Neural cell (in vitro differentiated cells): ENCODE results near the gene NTMT1. TPM values are rescaled to one million over a fixed set of nuclear protein-coding genes. Genes with fewer than 3 reads are reported as not detected.

Experiments used
- H2AFZ ChIP-seq: fragments of 200-600, 300-800 bp; sonication (generic), shearing (Covaris generic); 2 replicates; pipeline ENCODE4 v1.6.0; 2014; ENCODE audit warnings: low read depth, mild to moderate bottlenecking, antibody characterized with exemption, low read length, moderate library complexity
- H3F3A ChIP-seq: fragments of 200-600 bp; shearing (Covaris generic); 2 replicates; pipeline ENCODE4 v1.6.1; 2016; ENCODE audit warnings: mild to moderate bottlenecking, moderate library complexity, mixed read lengths, antibody characterized with exemption, low read length; ENCODE audit not compliant: insufficient read depth, poor library complexity, severe bottlenecking
- H3K27ac ChIP-seq: fragments of 200-600, 300-800 bp; sonication (generic), shearing (Covaris generic); 2 replicates; pipeline ENCODE4 v1.5.1; 2014; ENCODE audit warnings: mild to moderate bottlenecking, low read length, moderate library complexity
- H3K27me3 ChIP-seq: fragments of 300-800, 200-600 bp; sonication (generic), shearing (Covaris generic); 2 replicates; pipeline ENCODE4 v1.6.0; 2014; ENCODE audit warnings: mild to moderate bottlenecking, low read depth, low read length, moderate library complexity; ENCODE audit not compliant: insufficient read depth
- H3K36me3 ChIP-seq: fragments of 300-800, 200-600 bp; sonication (generic), shearing (Covaris generic); 2 replicates; pipeline ENCODE4 v1.5.1; 2014; ENCODE audit warnings: mild to moderate bottlenecking, antibody characterized with exemption, low read length, moderate library complexity; ENCODE audit not compliant: insufficient read depth
- H3K4me2 ChIP-seq: fragments of 300-800, 200-600 bp; sonication (generic), shearing (Covaris generic); 2 replicates; pipeline ENCODE4 v1.6.0; 2014; ENCODE audit warnings: mild to moderate bottlenecking, low read length
- H3K4me3 ChIP-seq: fragments of 300-800, 200-600 bp; sonication (generic), shearing (Covaris generic); 2 replicates; pipeline ENCODE4 v1.5.1; 2014; ENCODE audit warnings: mild to moderate bottlenecking, low read length, moderate library complexity
- H3K79me2 ChIP-seq: fragments of 200-600 bp; shearing (Covaris generic); replicated peaks from 2 replicates; pipeline ENCODE4 v1.6.0; 2014; ENCODE audit warnings: mild to moderate bottlenecking, low read length, moderate library complexity; ENCODE audit not compliant: insufficient read depth
- H3K9ac ChIP-seq: fragments of 300-800, 200-600 bp; sonication (generic), shearing (Covaris generic); 2 replicates; pipeline ENCODE4 v1.6.1; 2016; ENCODE audit warnings: mild to moderate bottlenecking, low read length, mixed read lengths
- H3K9me2 ChIP-seq: fragments of 200-600 bp; shearing (Covaris generic); 2 replicates; pipeline ENCODE4 v1.6.1; 2016; ENCODE audit warnings: mild to moderate bottlenecking, low read length, mixed read lengths; ENCODE audit not compliant: insufficient read depth
- H3K9me3 ChIP-seq: fragments of 200-600, 300-800 bp; sonication (generic), shearing (Covaris generic); 2 replicates; pipeline ENCODE4 v1.6.1; 2016; ENCODE audit warnings: mild to moderate bottlenecking, mixed run types, low read length, moderate library complexity, mixed read lengths
- H4K20me1 ChIP-seq: fragments of 200-600 bp; shearing (Covaris generic); 2 replicates; pipeline ENCODE4 v1.6.1; 2016; ENCODE audit warnings: mild to moderate bottlenecking, mixed run types; ENCODE audit not compliant: insufficient read depth
- EP300 ChIP-seq: fragments of 450-650 bp; conservative IDR thresholded peaks from 2 replicates; pipeline ENCODE4 v1.6.1; 2014; ENCODE audit warnings: antibody characterized with exemption, mild to moderate bottlenecking, moderate library complexity; ENCODE audit not compliant: poor library complexity, severe bottlenecking
- EZH2 ChIP-seq: fragments of 200-600, 300-800 bp; shearing (Covaris generic), sonication (generic); IDR thresholded peaks from 2 replicates; pipeline ENCODE4 v1.6.1; 2014; ENCODE audit warnings: antibody characterized with exemption, low read length, borderline replicate concordance, mild to moderate bottlenecking; ENCODE audit not compliant: insufficient read depth, poor library complexity, severe bottlenecking
- MXI1 ChIP-seq: fragments of 450-650 bp; conservative IDR thresholded peaks from 2 replicates; pipeline ENCODE4 v1.6.1; 2014; ENCODE audit warnings: antibody characterized with exemption, mild to moderate bottlenecking; ENCODE audit not compliant: poor library complexity, severe bottlenecking
- POLR2AphosphoS5 ChIP-seq: IDR thresholded peaks from 2 replicates; pipeline ENCODE4 v1.6.1; 2012
- RAD21 ChIP-seq: fragments of 450-650 bp; conservative IDR thresholded peaks from 2 replicates; pipeline ENCODE4 v1.6.1; 2014; ENCODE audit warnings: antibody characterized with exemption, mild to moderate bottlenecking, moderate library complexity
- SMC3 ChIP-seq: fragments of 450-650 bp; conservative IDR thresholded peaks from 2 replicates; pipeline ENCODE4 v1.6.1; 2014; ENCODE audit warnings: antibody characterized with exemption, mild to moderate bottlenecking, moderate library complexity; ENCODE audit not compliant: poor library complexity
- TAF1 ChIP-seq: IDR thresholded peaks from 2 replicates; pipeline ENCODE4 v1.6.1; 2012; ENCODE audit warnings: low read depth
- polyA plus RNA-seq: library from polyadenylated mRNA; depleted of rRNA; stranded (reverse); fragments of >200 nt; gene quantifications from 2 replicates; pipeline ENCODE4 v1.2.3, GENCODE V29; 2014
- TF ChIP-seq, protein P1 (sequence below): fragments of 450-650 bp; IDR thresholded peaks from 2 replicates; pipeline ENCODE4 v1.5.1; 2014; ENCODE audit warnings: antibody characterized with exemption, mild to moderate bottlenecking, moderate library complexity; ENCODE audit not compliant: poor library complexity, severe bottlenecking
- TF ChIP-seq, protein P2 (sequence below): IDR thresholded peaks from 2 replicates; pipeline ENCODE4 v1.6.1; 2012; ENCODE audit warnings: borderline replicate concordance

NTMT1 gene
- polyA plus RNA-seq, 1 donor from 2014 or later: 35.9 TPM

DNA sequence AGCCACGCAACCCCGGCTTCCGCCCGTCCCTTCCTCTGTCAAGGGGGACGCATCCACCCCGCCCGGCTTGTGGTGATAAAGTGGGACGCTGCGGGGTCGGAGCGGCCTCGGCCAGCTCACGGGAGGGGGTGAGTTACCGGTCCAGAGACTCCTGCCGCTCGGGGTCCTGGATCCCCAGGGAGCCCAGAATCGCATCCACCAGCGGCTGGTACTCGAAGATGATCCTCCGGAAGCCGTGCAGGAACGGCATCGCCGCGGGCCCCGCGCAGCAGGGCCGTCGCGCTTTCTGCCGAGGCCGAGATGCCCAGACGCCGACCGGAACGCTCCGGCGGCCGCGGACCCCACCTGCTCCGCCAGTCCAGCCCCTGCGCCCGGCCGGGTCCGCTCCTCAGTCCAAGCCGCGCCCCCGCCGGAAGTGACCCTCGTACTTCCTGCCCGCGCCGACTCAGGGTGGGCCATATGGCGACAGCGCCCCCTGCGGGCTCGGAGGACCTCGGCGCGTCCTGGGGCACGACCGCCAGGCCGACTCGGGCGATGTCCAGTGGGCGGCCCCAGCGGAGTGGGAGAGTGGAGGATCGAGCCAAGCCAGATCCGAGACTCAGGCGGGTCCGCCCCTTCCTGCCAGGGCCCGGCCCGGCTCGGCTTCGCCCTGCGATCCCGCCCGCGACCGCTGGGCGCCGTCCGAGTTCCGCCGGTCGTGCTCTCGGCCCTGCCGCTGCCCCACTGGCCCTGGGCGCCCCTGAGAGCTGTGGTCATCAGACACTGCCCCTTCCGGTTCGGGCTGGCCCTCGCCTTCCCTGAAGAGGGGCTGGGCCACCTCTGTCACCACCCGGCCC is 16.0 kb downstream of the NTMT1 start, which contains the start of gene ASB6:
Gene ASB6, minus strand, starts transcription at position 402 of the 836 bp plus-strand sequence. Its CDS starts 152 bp downstream, at position 250.
- Histone ChIP-seq H3K9me3 (no peaks in the 10 kb centered on the region), H3K4me2 (peak within 1 kb of the TSS; percentile 69), H2AFZ (peak within 1 kb of the TSS; percentile 63), H3K4me3 (peak within 1 kb of the TSS; percentile 99), H3K79me2 (peaks cover 15% of the 10 kb centered on the region), H3K27me3 (no peaks in the 10 kb centered on the region), H3K9me2 (no peaks in the 10 kb centered on the region), H3K27ac (peak within 1 kb of the TSS; percentile 60), H3F3A (no peaks in the 10 kb centered on the region), H3K36me3 (no peaks in the 10 kb centered on the region), H3K9ac (peak within 1 kb of the TSS; percentile 89), H4K20me1 (peaks cover 8% of the 10 kb centered on the region)
- TF ChIP-seq POLR2AphosphoS5 (peak; percentile 89), SMC3 (peak; percentile 97), TAF1 (no peak), EP300 (peak; percentile 55), RAD21 (peak; percentile 92), MXI1 (peak; percentile 79), EZH2 (no peak)
- TF ChIP-seq, protein P1, sequence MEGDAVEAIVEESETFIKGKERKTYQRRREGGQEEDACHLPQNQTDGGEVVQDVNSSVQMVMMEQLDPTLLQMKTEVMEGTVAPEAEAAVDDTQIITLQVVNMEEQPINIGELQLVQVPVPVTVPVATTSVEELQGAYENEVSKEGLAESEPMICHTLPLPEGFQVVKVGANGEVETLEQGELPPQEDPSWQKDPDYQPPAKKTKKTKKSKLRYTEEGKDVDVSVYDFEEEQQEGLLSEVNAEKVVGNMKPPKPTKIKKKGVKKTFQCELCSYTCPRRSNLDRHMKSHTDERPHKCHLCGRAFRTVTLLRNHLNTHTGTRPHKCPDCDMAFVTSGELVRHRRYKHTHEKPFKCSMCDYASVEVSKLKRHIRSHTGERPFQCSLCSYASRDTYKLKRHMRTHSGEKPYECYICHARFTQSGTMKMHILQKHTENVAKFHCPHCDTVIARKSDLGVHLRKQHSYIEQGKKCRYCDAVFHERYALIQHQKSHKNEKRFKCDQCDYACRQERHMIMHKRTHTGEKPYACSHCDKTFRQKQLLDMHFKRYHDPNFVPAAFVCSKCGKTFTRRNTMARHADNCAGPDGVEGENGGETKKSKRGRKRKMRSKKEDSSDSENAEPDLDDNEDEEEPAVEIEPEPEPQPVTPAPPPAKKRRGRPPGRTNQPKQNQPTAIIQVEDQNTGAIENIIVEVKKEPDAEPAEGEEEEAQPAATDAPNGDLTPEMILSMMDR: peak; percentile 100
- TF ChIP-seq, protein P2, sequence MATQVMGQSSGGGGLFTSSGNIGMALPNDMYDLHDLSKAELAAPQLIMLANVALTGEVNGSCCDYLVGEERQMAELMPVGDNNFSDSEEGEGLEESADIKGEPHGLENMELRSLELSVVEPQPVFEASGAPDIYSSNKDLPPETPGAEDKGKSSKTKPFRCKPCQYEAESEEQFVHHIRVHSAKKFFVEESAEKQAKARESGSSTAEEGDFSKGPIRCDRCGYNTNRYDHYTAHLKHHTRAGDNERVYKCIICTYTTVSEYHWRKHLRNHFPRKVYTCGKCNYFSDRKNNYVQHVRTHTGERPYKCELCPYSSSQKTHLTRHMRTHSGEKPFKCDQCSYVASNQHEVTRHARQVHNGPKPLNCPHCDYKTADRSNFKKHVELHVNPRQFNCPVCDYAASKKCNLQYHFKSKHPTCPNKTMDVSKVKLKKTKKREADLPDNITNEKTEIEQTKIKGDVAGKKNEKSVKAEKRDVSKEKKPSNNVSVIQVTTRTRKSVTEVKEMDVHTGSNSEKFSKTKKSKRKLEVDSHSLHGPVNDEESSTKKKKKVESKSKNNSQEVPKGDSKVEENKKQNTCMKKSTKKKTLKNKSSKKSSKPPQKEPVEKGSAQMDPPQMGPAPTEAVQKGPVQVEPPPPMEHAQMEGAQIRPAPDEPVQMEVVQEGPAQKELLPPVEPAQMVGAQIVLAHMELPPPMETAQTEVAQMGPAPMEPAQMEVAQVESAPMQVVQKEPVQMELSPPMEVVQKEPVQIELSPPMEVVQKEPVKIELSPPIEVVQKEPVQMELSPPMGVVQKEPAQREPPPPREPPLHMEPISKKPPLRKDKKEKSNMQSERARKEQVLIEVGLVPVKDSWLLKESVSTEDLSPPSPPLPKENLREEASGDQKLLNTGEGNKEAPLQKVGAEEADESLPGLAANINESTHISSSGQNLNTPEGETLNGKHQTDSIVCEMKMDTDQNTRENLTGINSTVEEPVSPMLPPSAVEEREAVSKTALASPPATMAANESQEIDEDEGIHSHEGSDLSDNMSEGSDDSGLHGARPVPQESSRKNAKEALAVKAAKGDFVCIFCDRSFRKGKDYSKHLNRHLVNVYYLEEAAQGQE: peak; percentile 23

DNA sequence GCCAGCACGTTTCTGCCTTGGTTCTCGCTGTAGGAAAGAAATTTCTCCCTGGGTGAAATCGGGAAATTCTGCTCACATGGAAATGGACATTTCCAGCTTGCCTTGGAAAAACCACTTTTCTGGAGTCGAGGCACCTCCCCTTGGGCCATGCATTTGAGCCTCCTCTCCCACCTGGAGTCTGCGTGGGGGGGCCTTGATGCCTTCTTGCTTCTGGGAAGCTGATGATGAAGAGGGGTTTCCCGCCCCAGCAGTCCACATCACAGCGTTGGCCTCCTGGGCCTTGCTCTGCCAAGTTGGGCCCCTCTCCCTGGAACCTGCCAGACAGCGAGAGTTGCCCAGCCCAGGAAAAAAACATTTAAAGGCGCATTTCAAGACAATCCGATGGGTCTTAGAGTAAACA is 17.7 kb downstream of the NTMT1 start:
- Histone ChIP-seq H3K9me2 (no peaks in the 10 kb centered on the region), H3K4me2 (no peak overlapping the region), H3K36me3 (no peaks in the 10 kb centered on the region), H3K79me2 (peaks cover 15% of the 10 kb centered on the region), H4K20me1 (peaks cover 8% of the 10 kb centered on the region), H3K9me3 (no peaks in the 10 kb centered on the region), H3K4me3 (no peak overlapping the region), H3K9ac (no peak overlapping the region), H3K27ac (no peak overlapping the region), H2AFZ (no peak overlapping the region), H3K27me3 (no peaks in the 10 kb centered on the region), H3F3A (no peaks in the 10 kb centered on the region)
- no peak for TF ChIP-seq MXI1
- no peak for TF ChIP-seq TAF1
- no peak for TF ChIP-seq EP300
- TF ChIP-seq, protein P1: no peak
- TF ChIP-seq, protein P2: no peak
- TF ChIP-seq POLR2AphosphoS5: no peak
- no peak for TF ChIP-seq EZH2
- TF ChIP-seq RAD21: no peak
- TF ChIP-seq SMC3: no peak
